HG03159 (cell line): ENCODE results near the gene ITGA11.
"Not testable (repeated sequence)": the region's sequence is repeated elsewhere in the genome, so short reads cannot be mapped to it uniquely, and the experiment has no call there.

Experiments
- ATAC-seq: cut with Tn5 transposase; IDR thresholded peaks from one replicate; pipeline ENCODE4 v1.9.1; 2021; ENCODE audit warnings: mild to moderate bottlenecking, moderate library complexity; ENCODE audit not compliant: unreplicated experiment

ITGA11 gene

GRCh38 chr15:68399096-68400065, 32.6 kb downstream of the ITGA11 start:
- ATAC-seq: no peak

DNA sequence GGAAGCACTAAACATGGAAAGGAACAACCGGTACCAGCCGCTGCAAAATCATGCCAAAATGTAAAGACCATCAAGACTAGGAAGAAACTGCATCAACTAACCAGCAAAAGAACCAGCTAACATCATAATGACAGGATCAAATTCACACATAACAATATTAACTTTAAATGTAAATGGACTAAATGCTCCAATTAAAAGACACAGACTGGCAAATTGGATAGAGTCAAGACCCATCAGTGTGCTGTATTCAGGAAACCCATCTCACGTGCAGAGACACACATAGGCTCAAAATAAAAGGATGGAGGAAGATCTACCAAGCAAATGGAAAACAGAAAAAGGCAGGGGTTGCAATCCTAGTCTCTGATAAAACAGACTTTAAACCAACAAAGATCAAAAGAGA, 34.0 kb downstream of the ITGA11 start:
- ATAC-seq: not testable (repeated sequence)

DNA sequence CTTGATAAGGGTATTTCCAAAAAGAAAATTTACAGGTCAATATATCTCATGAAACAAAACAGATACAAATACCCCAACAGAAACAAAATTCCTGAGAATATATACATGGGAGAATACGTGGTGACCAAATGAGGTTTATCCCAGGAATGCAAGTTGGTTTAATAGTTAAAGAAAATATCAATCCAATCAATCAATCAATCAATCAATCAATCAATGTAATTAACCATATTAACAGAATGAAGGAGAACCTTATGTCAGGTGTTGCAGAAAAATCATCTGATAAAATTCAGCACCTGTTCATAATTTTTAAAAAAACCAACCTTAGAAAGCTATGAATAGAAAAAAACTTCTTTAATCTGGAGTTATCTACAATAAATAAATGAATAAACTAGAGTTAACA, 35.9 kb downstream of the ITGA11 start:
- no peak for ATAC-seq

DNA sequence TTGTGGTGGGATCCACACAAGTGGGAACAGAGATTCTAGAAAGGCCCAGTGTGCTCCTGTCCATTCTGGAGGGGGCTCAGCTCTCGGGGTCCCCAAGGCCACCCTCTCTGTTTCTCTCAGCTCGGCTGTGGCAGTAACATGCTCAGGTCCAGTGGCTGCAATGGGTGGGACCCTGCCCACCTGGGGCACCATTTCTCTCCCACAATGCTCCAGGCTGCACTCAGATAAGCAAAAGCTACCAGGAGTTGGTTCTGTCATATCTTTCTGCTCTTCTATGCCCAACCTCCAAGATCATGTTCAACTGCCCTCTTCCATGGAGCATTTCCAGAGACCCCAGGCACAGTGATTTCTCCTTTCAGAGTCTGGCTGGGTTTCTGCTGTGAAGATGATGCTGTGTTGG, 40.8 kb downstream of the ITGA11 start:
- no peak for ATAC-seq

- ATAC-seq: no peak
Measured at GRCh38 chr15:68389936-68390817, 41.8 kb downstream of the ITGA11 start.

DNA sequence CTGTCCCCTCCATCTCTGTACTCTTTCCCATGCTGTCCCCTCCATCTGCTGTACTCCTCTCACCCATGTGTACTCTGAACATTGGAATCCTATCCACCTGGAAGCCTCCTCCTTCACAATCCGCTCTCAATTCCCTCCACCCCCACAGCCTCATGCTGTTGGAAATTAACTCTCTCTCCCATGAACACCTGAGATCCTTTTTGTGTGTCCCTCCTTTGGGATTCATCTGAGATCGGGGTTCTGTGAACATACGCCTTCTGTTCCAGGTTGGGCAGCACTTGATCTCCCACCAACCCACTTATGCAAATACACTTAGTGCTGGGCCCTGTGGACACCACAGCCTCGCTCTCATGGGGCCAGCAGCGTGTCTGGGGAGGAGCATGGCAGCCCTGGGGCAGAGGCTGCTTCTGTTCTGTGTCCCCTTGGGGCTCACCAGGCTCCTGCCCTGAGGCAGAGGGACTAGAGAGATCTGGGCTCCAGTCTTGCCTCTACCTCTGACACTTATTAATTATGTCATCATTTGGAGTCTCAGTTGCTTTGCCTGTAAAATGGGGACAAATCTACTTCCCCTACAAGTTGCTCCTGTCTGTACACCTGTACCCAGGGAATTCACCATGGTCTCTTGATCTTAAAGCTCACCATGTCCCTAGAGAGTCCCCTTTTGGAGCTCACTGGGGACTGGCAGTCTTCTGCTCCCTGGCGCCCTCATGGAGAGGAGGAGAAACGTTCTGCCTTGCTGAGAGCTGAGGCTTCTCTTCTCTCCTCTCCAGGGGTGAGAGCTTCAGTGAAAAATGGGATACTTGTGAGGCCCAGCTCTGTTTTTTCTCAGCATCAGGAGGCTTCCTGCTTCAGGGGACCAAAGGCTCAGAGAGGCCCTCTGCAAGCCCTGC, 42.7 kb downstream of the ITGA11 start:
- ATAC-seq: no peak

DNA sequence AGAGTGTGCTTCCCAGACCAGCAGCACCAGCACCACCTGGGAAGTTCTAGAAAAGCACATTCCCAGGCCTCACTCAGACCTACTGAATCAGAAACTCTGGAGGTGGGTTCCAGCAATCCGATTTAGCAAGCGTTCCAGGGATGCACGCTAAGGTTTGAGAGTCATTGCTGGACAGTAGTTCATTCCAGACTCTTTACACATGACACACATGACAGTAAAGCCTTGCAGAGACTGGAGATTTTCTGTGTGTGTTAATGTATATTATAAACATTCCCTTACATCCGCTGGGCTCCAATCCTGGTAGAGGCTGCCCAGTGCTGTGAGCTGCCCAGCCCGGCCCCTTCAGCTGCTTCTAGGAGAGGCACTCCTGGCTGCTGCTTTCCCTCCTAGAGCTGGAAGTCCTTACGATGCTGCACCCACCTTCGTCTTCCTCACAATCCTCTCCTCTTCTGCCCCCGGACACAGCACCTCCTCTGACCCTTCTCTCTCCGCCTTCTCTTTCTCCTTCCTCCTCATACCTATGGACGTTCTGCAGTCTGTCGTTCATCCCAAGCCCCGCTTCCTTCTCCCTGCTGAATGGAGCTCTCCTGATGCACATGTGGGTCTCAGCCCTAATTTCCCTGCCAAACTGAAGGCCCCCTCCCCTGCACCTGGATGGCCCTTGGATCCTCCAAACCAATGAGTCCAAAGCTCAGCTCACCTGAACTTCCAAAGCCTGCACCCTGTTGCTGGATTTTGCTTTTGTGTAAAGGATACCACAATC, 44.4 kb downstream of the ITGA11 start:
- no peak for ATAC-seq

- no peak for ATAC-seq
Measured at GRCh38 chr15:68386587-68387288, 45.2 kb downstream of the ITGA11 start.

DNA sequence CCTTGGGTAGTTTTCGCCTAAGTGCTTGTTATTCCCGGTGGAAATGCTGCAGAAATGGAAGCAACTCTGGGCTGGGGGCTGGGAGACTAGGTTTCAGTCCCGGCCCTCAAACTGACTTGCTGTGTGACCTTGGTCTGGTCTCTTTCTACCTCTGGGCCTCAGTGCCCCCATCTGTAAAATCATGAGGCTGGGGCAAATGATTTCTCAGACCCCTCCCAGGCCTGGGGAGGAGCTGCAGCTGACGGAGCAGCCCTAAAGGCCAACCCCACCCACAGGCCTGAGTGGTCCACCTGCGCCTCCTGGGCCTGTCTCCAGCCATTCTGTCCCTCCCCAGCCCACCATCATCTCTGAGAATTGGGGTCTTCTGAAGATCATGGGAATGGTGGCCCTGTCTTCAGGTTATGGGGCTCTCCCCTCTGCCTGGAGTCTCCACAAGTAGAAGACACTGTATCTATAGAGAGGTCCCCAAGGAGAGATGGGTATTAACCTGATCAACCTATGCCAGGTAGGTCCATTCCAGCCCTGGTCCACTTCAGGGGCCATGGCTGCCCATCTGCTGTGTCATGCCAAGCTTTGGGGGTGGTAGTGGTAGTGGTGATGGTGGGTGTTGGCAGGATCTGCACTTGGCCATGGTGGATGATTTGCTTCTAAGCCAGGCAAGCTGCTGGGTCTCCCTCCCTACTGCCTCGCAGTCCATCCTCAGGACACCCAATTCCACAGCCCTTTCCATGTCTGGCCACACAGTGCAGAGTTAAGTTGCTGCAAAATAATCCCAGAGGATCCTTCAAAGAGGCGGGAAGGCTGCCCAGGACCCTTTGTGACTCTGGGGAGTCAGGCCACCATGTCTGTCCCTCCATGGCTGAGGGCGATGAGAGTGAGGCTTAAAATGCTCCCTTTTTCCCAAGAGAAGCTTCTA, 46.0 kb downstream of the ITGA11 start:
- ATAC-seq: no peak

DNA sequence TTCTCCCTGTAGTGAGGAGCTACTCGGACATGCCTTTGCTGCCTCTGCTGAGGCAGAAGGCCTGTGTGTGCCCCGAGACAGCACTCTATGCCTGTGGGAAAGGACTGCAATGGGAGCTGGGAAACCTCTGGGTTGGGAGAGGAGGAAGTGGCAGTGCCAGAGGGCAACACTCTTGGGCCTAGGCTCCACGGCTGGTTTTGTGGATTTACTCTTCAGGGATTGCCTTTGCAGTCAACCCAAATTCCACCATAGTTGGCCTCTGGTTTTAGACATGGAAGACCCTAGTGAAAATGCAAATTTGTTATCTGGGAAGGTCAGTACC, 46.8 kb downstream of the ITGA11 start:
- ATAC-seq: no peak

DNA sequence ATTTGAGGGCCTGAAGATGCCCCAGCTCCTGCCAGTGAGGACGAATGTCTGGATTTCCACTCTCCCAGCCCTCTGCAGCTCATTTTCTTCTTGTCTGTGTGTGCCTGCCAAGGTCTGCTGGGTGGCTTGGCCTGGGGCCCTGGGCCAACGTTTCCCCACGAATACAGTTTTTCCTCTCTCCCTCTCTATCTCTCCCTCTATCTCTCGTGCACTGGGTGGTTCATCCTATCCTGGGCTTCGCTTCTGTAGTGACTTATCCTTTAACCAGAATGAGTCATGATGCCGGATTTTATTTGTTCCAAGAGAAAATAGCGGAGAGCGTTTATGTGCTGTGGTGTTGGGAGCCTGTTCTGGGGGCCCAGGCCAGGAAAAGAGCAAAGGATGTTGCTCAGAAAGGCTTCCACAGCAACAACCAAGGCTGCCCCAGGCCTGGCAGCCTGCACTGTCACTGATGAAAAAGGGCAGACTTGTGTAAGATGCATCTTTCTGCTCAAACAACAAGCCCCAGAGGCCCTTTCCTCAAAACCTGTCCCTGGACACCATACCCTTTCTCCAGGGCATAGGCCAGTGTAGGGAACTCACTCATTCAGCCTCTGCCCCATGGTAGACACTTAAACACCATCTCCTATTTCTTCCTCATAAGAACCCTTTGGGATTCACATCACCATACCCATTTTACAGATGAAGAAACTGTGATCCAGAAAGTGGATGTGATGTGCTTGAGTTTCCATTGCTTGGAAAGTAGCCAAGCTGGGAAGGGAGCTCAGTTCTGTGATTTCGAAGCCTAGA, 47.3 kb downstream of the ITGA11 start:
- no peak for ATAC-seq

GRCh38 chr15:68383161-68384074, 48.5 kb downstream of the ITGA11 start:
- ATAC-seq: no peak

- ATAC-seq: no peak
Measured at GRCh38 chr15:68382286-68383007, 49.5 kb downstream of the ITGA11 start.

DNA sequence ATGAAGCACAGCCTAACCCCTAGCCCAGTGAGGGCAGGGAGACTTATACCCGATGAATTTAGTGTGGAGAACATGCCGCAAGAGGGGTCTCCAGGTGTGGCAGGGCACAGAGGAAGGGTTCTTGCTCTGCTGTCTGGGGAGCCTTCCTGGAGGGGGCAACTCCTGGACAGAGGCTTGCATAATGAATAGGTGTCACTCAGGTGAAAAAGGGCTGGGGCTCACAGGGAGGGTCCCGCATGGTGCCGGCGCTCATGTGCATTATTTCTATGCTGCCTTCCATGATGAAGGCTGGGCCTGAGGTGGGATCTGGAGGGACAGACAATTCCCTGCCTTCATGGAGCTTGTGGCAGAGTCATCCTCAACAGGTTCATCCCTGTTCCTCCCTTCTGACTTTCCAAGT, 51.5 kb downstream of the ITGA11 start:
- ATAC-seq: no peak

GRCh38 chr15:68379759-68380290, 52.1 kb downstream of the ITGA11 start:
- no peak for ATAC-seq
